HFFc6 (cell line): ENCODE data around the gene RFX1. TPM values are rescaled to one million over a fixed set of nuclear protein-coding genes. Genes with fewer than 3 reads are reported as not detected.

Source experiments
- DNase-seq: peaks from one replicate; pipeline ENCODE4 v3.0.0-alpha.2; 2018
- H3K27ac Mint-ChIP-seq: 2 replicates; pipeline ENCODE4 v1.8.0; 2020; ENCODE audit warnings: mild to moderate bottlenecking, mixed read lengths
- H3K27me3 Mint-ChIP-seq: 2 replicates; pipeline ENCODE4 v1.8.0; 2021; ENCODE audit warnings: mild to moderate bottlenecking, moderate library complexity, mixed read lengths; ENCODE audit not compliant: insufficient read depth
- H3K36me3 Mint-ChIP-seq: 2 replicates; pipeline ENCODE4 v1.8.0; 2021; ENCODE audit warnings: low read depth, mixed read lengths
- H3K4me1 Mint-ChIP-seq: 2 replicates; pipeline ENCODE4 v1.8.0; 2020; ENCODE audit warnings: low read depth, mixed read lengths
- H3K4me3 Mint-ChIP-seq: 2 replicates; pipeline ENCODE4 v1.8.0; 2020; ENCODE audit warnings: mild to moderate bottlenecking, moderate library complexity, mixed read lengths
- H3K9me3 Mint-ChIP-seq: 2 replicates; pipeline ENCODE4 v1.8.0; 2020; ENCODE audit warnings: mild to moderate bottlenecking, mixed read lengths
- total RNA-seq, 6 experiments: library from RNA; stranded (reverse); fragmentation: NEBNext Ultra II Directional; extraction: Animal tissue kit (Norgen Biotek cat#: 25700); gene quantifications; 2 replicates in 1 of 6; 3 replicates in 5 of 6; pipeline ENCODE4 v1.2.3, GENCODE V29; 2021
- TF ChIP-seq, protein P1 (sequence below): fragments of 200-600 bp; sonication (generic); IDR thresholded peaks from 2 replicates; pipeline ENCODE4 v1.5.0; 2021; ENCODE audit warnings: antibody characterized with exemption, mild to moderate bottlenecking

RFX1 gene
- total RNA-seq, 6 experiments from 2014 or later = 11.6 to 13.0 (median 12.2) TPM

DNA sequence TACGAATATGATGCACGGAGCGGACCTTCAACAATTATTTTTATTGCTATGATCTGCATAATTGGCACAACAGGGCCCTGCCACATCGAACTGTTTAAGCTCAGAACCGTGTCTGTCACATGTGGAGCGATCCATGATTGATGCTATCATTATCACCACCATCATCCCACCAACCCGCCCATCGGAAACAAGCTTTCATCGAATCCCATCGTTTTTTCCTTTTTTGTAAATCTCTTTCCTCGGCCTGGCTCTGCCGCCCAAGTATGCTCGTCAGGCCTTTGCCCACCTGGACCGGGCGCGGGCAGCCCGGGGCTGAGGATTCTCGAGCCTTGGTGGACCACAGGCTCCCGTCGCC is 54.3 kb downstream of the RFX1 start:
- H3K27me3 Mint-ChIP-seq = no peaks in the 10 kb centered on the region
- peaks cover 16% of the 10 kb centered on the region for H3K4me1 Mint-ChIP-seq
- TF ChIP-seq, protein P1, sequence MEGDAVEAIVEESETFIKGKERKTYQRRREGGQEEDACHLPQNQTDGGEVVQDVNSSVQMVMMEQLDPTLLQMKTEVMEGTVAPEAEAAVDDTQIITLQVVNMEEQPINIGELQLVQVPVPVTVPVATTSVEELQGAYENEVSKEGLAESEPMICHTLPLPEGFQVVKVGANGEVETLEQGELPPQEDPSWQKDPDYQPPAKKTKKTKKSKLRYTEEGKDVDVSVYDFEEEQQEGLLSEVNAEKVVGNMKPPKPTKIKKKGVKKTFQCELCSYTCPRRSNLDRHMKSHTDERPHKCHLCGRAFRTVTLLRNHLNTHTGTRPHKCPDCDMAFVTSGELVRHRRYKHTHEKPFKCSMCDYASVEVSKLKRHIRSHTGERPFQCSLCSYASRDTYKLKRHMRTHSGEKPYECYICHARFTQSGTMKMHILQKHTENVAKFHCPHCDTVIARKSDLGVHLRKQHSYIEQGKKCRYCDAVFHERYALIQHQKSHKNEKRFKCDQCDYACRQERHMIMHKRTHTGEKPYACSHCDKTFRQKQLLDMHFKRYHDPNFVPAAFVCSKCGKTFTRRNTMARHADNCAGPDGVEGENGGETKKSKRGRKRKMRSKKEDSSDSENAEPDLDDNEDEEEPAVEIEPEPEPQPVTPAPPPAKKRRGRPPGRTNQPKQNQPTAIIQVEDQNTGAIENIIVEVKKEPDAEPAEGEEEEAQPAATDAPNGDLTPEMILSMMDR = no peak

DNA sequence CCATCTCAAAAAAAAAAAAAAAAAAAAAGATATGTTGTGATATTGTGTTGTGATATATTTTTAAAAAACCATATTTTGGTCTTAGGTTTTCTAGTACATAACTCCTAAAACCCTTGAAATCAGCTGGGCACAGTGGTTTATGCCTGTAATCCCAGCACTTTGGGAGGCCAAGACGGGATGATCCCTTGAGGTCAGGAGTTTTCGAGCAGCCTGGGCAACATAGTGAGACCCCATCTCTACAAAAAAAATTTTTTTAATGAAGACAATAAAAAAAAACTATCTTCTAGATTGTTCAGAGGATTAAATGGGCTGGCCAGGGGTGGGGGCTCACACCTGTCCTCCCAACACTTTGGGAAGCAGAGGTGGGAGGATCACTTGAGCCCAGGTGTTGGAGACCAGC is 55.1 kb downstream of the RFX1 start:
- TF ChIP-seq, protein P1 = no peak
- no peak for DNase-seq
- no peaks in the 10 kb centered on the region for H3K9me3 Mint-ChIP-seq
- H3K36me3 Mint-ChIP-seq = no peaks in the 10 kb centered on the region
- no peak overlapping the region for H3K4me3 Mint-ChIP-seq
- peaks cover 16% of the 10 kb centered on the region for H3K4me1 Mint-ChIP-seq
- no peaks in the 10 kb centered on the region for H3K27me3 Mint-ChIP-seq
- H3K27ac Mint-ChIP-seq = no peak overlapping the region

More for the DNA sequence above, 54.3 kb downstream of the RFX1 start:
- Mint-ChIP-seq H3K4me3 (peak overlapping the region; percentile 93), H3K36me3 (no peaks in the 10 kb centered on the region), H3K9me3 (no peaks in the 10 kb centered on the region), H3K27ac (peak overlapping the region; percentile 79)
- DNase-seq = no peak

DNA sequence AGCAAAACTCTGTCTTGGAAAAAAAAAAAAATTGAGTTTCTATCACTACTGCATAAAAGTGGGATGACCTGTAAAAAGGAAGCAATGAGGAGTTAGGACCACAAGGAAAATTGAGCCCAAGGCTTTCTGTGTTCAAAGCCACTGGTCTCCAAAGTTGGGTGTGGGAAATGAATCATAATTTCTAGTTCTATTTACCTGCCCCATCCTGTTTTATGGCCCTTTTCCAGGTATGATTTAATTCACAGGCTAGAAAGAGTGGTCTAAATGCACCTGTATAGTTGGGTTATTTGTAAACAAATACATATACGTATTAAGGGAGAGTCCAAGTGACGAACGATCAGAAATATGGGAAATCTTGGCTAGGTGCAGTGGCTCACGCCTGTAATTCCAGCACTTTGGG is 59.7 kb downstream of the RFX1 start:
- no peak overlapping the region for H3K4me3 Mint-ChIP-seq
- DNase-seq = no peak
- H3K36me3 Mint-ChIP-seq = no peaks in the 10 kb centered on the region
- no peaks in the 10 kb centered on the region for H3K9me3 Mint-ChIP-seq
- no peaks in the 10 kb centered on the region; the same call in 1 of the 2 replicates for H3K4me1 Mint-ChIP-seq
- H3K27ac Mint-ChIP-seq = no peak overlapping the region
- TF ChIP-seq, protein P1 = no peak
- peaks cover 2% of the 10 kb centered on the region; the same call in 1 of the 2 replicates for H3K27me3 Mint-ChIP-seq

DNA sequence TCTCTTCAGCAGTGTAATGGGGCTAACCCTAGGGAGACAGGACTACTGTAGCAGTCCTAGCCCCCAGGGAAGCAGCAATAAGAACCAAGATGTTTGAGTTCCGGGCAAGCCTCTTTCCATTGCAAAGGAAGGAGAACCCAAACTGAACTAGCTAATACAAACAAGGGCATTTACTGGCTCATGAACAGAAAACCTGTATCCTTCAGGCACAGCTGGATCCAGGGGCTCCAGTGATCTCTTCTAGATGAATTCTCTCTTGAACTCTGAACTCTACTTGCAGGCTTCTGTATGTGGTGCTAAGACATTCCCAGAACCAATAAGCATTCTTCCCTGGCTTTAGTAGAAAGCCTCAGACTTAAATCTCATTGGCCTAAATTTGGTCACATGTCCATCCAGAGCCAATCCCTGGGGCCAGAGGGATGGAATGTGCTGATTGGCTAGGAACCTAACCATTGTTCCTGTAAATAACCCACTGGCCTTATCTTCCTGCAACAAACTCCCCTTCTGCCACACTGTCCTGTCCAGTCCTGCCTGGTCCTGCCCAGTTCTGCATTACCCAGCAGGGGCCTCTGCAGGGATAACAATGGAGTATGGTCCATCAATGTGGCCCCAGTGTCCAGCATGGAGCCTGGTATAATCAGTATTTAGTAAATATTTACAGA is 64.0 kb downstream of the RFX1 start:
- H3K9me3 Mint-ChIP-seq = no peaks in the 10 kb centered on the region
- H3K36me3 Mint-ChIP-seq = no peaks in the 10 kb centered on the region
- no peak for DNase-seq
- H3K27ac Mint-ChIP-seq = no peak overlapping the region
- TF ChIP-seq, protein P1 = no peak
- H3K27me3 Mint-ChIP-seq = peaks cover 3% of the 10 kb centered on the region; the same call in 1 of the 2 replicates
- peaks cover 10% of the 10 kb centered on the region for H3K4me1 Mint-ChIP-seq
- no peak overlapping the region for H3K4me3 Mint-ChIP-seq

DNA sequence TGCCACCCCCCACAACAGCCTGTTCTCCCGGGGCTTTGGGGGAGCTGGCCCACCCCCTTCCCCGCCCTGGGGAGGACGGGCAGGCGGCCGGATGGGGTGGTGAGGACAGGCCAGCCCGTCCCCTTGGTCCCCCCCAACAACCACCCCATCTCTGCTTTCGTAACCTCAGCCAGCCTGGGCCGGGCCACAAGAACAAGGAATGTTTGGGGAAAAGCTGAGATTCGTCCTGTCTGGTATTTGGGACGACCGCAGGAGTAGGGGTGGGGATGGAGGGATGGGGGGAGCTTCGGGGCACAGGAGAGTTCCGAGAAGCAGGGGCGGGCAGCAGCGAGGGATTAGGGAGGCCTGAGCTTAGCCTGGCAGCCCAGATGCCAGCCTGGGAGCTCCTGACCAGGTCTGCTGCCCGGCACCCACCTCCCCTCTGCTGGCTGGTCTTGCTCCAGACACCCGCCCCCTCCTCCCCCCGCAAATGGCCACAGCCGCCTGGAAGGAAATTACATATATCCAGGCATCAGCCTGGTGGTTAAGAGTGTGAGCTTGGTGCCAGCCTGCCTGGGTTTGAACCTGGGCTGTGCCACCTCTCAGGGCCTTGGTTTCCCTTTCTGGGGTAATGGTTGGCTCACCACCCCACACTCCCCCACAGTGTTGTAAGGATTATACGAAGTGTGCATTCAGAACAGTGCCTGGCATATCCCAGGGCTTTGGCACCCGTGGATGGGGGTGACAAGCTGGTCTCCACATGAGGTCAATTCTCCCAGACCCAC is 67.6 kb downstream of the RFX1 start, which contains the start of gene PODNL1:
Gene PODNL1 (minus strand): TSS at position 117 of the 764 bp plus-strand sequence. CDS start 236 bp downstream, outside the sequence.
- H3K4me3 Mint-ChIP-seq = peak within 1 kb of the TSS; percentile 74
- H3K4me1 Mint-ChIP-seq = peaks cover 11% of the 10 kb centered on the region
- peak within 1 kb of the TSS; percentile 56; the same call in 1 of the 2 replicates for H3K27ac Mint-ChIP-seq
- TF ChIP-seq, protein P1 = no peak
- peaks cover 3% of the 10 kb centered on the region; the same call in 1 of the 2 replicates for H3K27me3 Mint-ChIP-seq
- peak; percentile 62 for DNase-seq
- no peaks in the 10 kb centered on the region for H3K36me3 Mint-ChIP-seq
- H3K9me3 Mint-ChIP-seq = no peaks in the 10 kb centered on the region
